IMR-90 (cell line): Measurements from ENCODE around the gene DNAH8. TPM values are rescaled to one million over a fixed set of nuclear protein-coding genes. Genes with fewer than 3 reads are reported as not detected.

Experiments used
- ATAC-seq: fragments of 200-7000 bp; cut with Tn5 transposase; 2 replicates; pipeline ENCODE4 v1.9.1; 2020; ENCODE audit warnings: low read depth, mild to moderate bottlenecking, moderate library complexity
- BruUV-seq: library from RNA; stranded (reverse); fragments of 400-500 nt; replicated peaks from 2 replicates; lab custom pipeline; 2021; lab: Mats Ljungman, UMichigan
- CTCF ChIA-PET: fragments of 300-600 bp; formaldehyde crosslinking; extraction: SDS; loops from one replicate; lab custom pipeline; 2021; ENCODE audit warnings: antibody characterized with exemption; lab: Yijun Ruan, JAX
- POLR2A ChIA-PET: fragments of 300-600 bp; sonication (Branson Sonifier 250); formaldehyde crosslinking; loops from one replicate; lab custom pipeline; 2022; ENCODE audit warnings: antibody characterized with exemption; ENCODE audit not compliant: unreplicated experiment; lab: Charles Lee
- DNase-seq: peaks from one replicate; pipeline ENCODE4 v3.0.0; 2013
- H2AFZ ChIP-seq: replicated peaks from 2 replicates; pipeline ENCODE3; 2013; ENCODE audit warnings: low read length, mild to moderate bottlenecking; ENCODE audit not compliant: poor library complexity
- H2AK5ac ChIP-seq: 2 replicates; pipeline ENCODE4 v1.6.1; 2013; ENCODE audit warnings: low read depth, low read length, inconsistent platforms
- H2AK9ac ChIP-seq: replicated peaks from 2 replicates; pipeline ENCODE3; 2013; ENCODE audit warnings: mild to moderate bottlenecking, low read depth, low read length, moderate library complexity; ENCODE audit not compliant: poor library complexity
- H2BK120ac ChIP-seq: 2 replicates; pipeline ENCODE4 v1.6.1; 2013; ENCODE audit warnings: low read depth, low read length, inconsistent platforms
- H2BK15ac ChIP-seq: 3 replicates; pipeline ENCODE4 v1.6.1; 2013; ENCODE audit warnings: low read depth, low read length, inconsistent platforms
- H2BK20ac ChIP-seq: 2 replicates; pipeline ENCODE4 v1.6.1; 2013; ENCODE audit warnings: low read depth, mild to moderate bottlenecking, inconsistent platforms, low read length, moderate library complexity
- H2BK5ac ChIP-seq: 2 replicates; pipeline ENCODE4 v1.6.1; 2013; ENCODE audit warnings: mild to moderate bottlenecking, low read depth, low read length, inconsistent platforms; ENCODE audit not compliant: poor library complexity, severe bottlenecking
- H3K14ac ChIP-seq: replicated peaks from 2 replicates; pipeline ENCODE4 v1.6.1; 2013; ENCODE audit warnings: low read depth, low read length, inconsistent platforms
- H3K18ac ChIP-seq: 2 replicates; pipeline ENCODE4 v1.6.1; 2013; ENCODE audit warnings: low read depth, low read length, control low read depth
- H3K23ac ChIP-seq: 2 replicates; pipeline ENCODE4 v1.6.1; 2013; ENCODE audit warnings: low read depth, low read length, inconsistent platforms
- H3K27ac ChIP-seq: 2 replicates; pipeline ENCODE4 v1.5.1; 2013; ENCODE audit warnings: mild to moderate bottlenecking, control low read depth, low read length; ENCODE audit not compliant: insufficient read depth
- H3K27me3 ChIP-seq: 2 replicates; pipeline ENCODE4 v1.6.1; 2013; ENCODE audit warnings: low read length; ENCODE audit not compliant: control insufficient read depth, insufficient read depth
- H3K36me3 ChIP-seq: 2 replicates; pipeline ENCODE4 v1.6.1; 2013; ENCODE audit warnings: low read length, mixed read lengths; ENCODE audit not compliant: control insufficient read depth, insufficient read depth
- H3K4ac ChIP-seq: 2 replicates; pipeline ENCODE4 v1.6.1; 2013; ENCODE audit warnings: low read depth, low read length, inconsistent platforms
- H3K4me1 ChIP-seq: 2 replicates; pipeline ENCODE4 v1.6.1; 2013; ENCODE audit warnings: low read length, mixed read lengths; ENCODE audit not compliant: control insufficient read depth, insufficient read depth
- H3K4me2 ChIP-seq: 2 replicates; pipeline ENCODE4 v1.6.1; 2013; ENCODE audit warnings: low read depth, mild to moderate bottlenecking, control low read depth, low read length, moderate library complexity
- H3K4me3 ChIP-seq: 2 replicates; pipeline ENCODE4 v1.5.1; 2013; ENCODE audit warnings: low read depth, mild to moderate bottlenecking, control low read depth, low read length, moderate library complexity; ENCODE audit not compliant: insufficient read depth
- H3K56ac ChIP-seq: 2 replicates; pipeline ENCODE4 v1.6.1; 2013; ENCODE audit warnings: low read length, inconsistent platforms; ENCODE audit not compliant: insufficient read depth; ENCODE audit errors: extremely low read depth
- H3K79me1 ChIP-seq, 2 experiments: 2 replicates each; pipeline ENCODE4 v1.6.1; 2013; ENCODE audit warnings: low read length in 2 of 2, inconsistent platforms in 1 of 2, low read depth in 1 of 2
- H3K9ac ChIP-seq: 2 replicates; pipeline ENCODE4 v1.6.1; 2013; ENCODE audit warnings: low read depth, low read length, control low read depth
- H3K9me1 ChIP-seq: 2 replicates; pipeline ENCODE4 v1.6.1; 2013; ENCODE audit warnings: low read length, inconsistent platforms; ENCODE audit not compliant: insufficient read depth
- H3K9me3 ChIP-seq: 2 replicates; pipeline ENCODE4 v1.6.1; 2013; ENCODE audit warnings: low read length; ENCODE audit not compliant: control insufficient read depth, insufficient read depth
- H4K20me1 ChIP-seq: 2 replicates; pipeline ENCODE4 v1.6.1; 2013; ENCODE audit warnings: low read length, inconsistent platforms; ENCODE audit not compliant: insufficient read depth
- H4K5ac ChIP-seq: 2 replicates; pipeline ENCODE4 v1.6.1; 2013; ENCODE audit warnings: mild to moderate bottlenecking, low read depth, low read length, control low read depth
- H4K8ac ChIP-seq, 2 experiments: 2 replicates each; pipeline ENCODE4 v1.6.1; 2013; ENCODE audit warnings: low read depth in 2 of 2, low read length in 2 of 2, control low read depth in 1 of 2, inconsistent platforms in 1 of 2
- H4K91ac ChIP-seq: 2 replicates; pipeline ENCODE4 v1.6.1; 2013; ENCODE audit warnings: low read depth, low read length, inconsistent platforms; ENCODE audit not compliant: insufficient read depth
- BHLHE40 ChIP-seq: fragments of 150-350 bp; IDR thresholded peaks from 2 replicates; pipeline ENCODE4 v1.6.1; 2016; ENCODE audit warnings: mild to moderate bottlenecking, low read depth, low read length
- CEBPB ChIP-seq: IDR thresholded peaks from 2 replicates; pipeline ENCODE4 v1.6.1; 2012; ENCODE audit warnings: low read depth, low read length, improper control_type of control experiment
- CHD1 ChIP-seq: IDR thresholded peaks from 2 replicates; pipeline ENCODE4 v1.6.1; 2012; ENCODE audit warnings: low read depth, low read length, improper control_type of control experiment
- FOS ChIP-seq: fragments of 150-350 bp; IDR thresholded peaks from 2 replicates; pipeline ENCODE4 v1.6.1; 2016; ENCODE audit warnings: low read depth, low read length
- MAFK ChIP-seq: IDR thresholded peaks from 2 replicates; pipeline ENCODE4 v1.6.1; 2012; ENCODE audit warnings: low read depth, low read length, improper control_type of control experiment
- MAZ ChIP-seq: IDR thresholded peaks from 2 replicates; pipeline ENCODE4 v1.6.1; 2012; ENCODE audit warnings: low read depth, mild to moderate bottlenecking, low read length, improper control_type of control experiment, moderate library complexity, borderline replicate concordance
- MXI1 ChIP-seq: IDR thresholded peaks from 2 replicates; pipeline ENCODE4 v1.6.1; 2012; ENCODE audit warnings: low read depth, mild to moderate bottlenecking, low read length, moderate library complexity, borderline replicate concordance
- NFE2L2 ChIP-seq: fragments of 150-350 bp; IDR thresholded peaks from 2 replicates; pipeline ENCODE4 v1.6.1; 2016; ENCODE audit warnings: low read depth, mild to moderate bottlenecking, low read length
- POLR2A ChIP-seq: IDR thresholded peaks from 2 replicates; pipeline ENCODE4 v1.6.1; 2012; ENCODE audit warnings: mild to moderate bottlenecking, low read depth, low read length
- RAD21 ChIP-seq: IDR thresholded peaks from 2 replicates; pipeline ENCODE4 v1.6.1; 2012; ENCODE audit warnings: low read length, improper control_type of control experiment
- RCOR1 ChIP-seq: IDR thresholded peaks from 2 replicates; pipeline ENCODE4 v1.6.1; 2012; ENCODE audit warnings: mild to moderate bottlenecking, low read length, improper control_type of control experiment; ENCODE audit not compliant: insufficient replicate concordance
- RFX5 ChIP-seq: IDR thresholded peaks from 2 replicates; pipeline ENCODE4 v1.8.0; 2012; ENCODE audit warnings: low read depth, mild to moderate bottlenecking, low read length, moderate library complexity
- SMC3 ChIP-seq: fragments of 150-350 bp; IDR thresholded peaks from 2 replicates; pipeline ENCODE4 v1.6.1; 2016; ENCODE audit warnings: low read depth, mild to moderate bottlenecking, antibody characterized with exemption, low read length, moderate library complexity
- WGBS, 2 experiments: methylation state at CpG; one replicate each; pipeline versions ENCODE4 v1.1.5 to v1.1.7; 2013; ENCODE audit warnings: missing lambda C conversion rate in 2 of 2; ENCODE audit not compliant: insufficient read length in 1 of 2; ENCODE audit errors: extremely low coverage in 2 of 2; 5-methylcytosine and 5-hydroxymethylcytosine counted together
- dilution Hi-C: fragments of 300-500 bp; cut with HindIII; formaldehyde crosslinking; loops from one replicate; pipeline ENCODE4 v1.14.3; 2018; ENCODE audit warnings: low sequenced_read_pairs; ENCODE audit not compliant: unreplicated experiment
- in situ Hi-C: fragments of 300-500 bp; cut with MboI; formaldehyde crosslinking; loops from 3 replicates; pipeline ENCODE4 v1.14.3; 2019; ENCODE audit warnings: low sequenced_read_pairs, inconsistent platforms, mixed read lengths
- intact Hi-C: fragments of 100-400 bp; cut with micrococcal nuclease; formaldehyde crosslinking; loops from 2 replicates; pipeline ENCODE4 v1.10.0; 2022
- polyA plus RNA-seq, 3 experiments: library from polyadenylated mRNA; depleted of rRNA; stranded (reverse); fragments of >200 nt; gene quantifications; 2 replicates each; pipeline ENCODE4 v1.2.3, GENCODE V29; 2012; ENCODE audit warnings: low replicate concordance in 1 of 3
- total RNA-seq: library from RNA; depleted of rRNA; stranded (reverse); fragments of >200 nt; gene quantifications from 2 replicates; pipeline ENCODE4 v1.2.3, GENCODE V29; 2012
- TF ChIP-seq, protein P1 (sequence below): fragments of 150-350 bp; IDR thresholded peaks from 2 replicates; pipeline ENCODE4 v1.6.1; 2017; ENCODE audit warnings: mild to moderate bottlenecking, antibody characterized with exemption, low read length, low read depth
- TF ChIP-seq, protein P2 (sequence below): fragments of 150-350 bp; IDR thresholded peaks from 2 replicates; pipeline ENCODE4 v1.6.1; 2016; ENCODE audit warnings: low read depth, mild to moderate bottlenecking, low read length, moderate library complexity, borderline replicate concordance
- TF ChIP-seq, protein P3 (sequence below): conservative IDR thresholded peaks from 2 replicates; pipeline ENCODE4 v1.5.1; 2012; ENCODE audit warnings: mild to moderate bottlenecking, low read depth, low read length, improper control_type of control experiment

DNAH8 gene
- total and polyA plus RNA-seq, 2 of the 4 experiments (the other 2 are of a cell fraction): not detected

DNA sequence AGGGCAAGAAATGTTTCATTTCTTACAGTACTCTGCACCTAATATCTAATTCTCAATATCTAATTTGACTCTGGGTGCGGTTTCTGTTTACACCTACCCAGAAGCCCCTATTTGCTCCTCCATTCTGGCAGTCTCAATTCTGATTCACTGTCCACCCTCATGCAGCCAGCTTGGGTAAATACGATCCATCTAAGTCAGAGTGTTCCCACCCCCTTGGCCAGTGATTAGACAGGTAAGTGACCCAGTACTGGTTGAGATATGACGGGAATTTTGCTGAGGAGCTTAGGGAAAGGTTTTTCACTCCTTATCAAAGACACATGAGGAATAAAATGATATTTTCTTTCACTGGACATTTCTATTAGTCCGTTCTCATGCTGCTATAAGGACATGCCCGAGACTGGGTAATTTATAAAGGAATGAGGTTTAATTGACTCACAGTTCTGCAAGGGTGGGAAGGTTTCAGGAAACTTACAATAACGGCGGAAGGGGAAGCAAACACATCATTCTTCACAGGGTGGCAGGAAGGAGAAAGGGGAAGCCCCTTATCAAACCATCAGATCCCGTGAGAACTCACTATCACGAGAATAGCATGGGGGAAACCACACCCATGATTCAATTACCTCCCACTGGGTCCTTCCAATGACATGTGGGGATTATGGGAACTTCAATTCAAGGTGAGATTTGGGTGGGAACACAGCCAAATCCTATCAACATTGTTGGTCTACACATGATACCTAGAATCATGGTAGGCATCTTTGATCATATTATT is 41.5 kb upstream of the DNAH8 start:
- H2BK5ac ChIP-seq: no peak overlapping the region
- no peaks in the 10 kb centered on the region for H4K20me1 ChIP-seq
- peaks cover 6% of the 10 kb centered on the region for H3K36me3 ChIP-seq
- no peak overlapping the region for H2BK20ac ChIP-seq
- H3K4me1 ChIP-seq: no peaks in the 10 kb centered on the region
- ATAC-seq (no peak), DNase-seq (no peak)
- no peak overlapping the region for H2BK120ac ChIP-seq
- CTCF ChIA-PET: no interaction called here
- TF ChIP-seq FOS (no peak), SMC3 (no peak), MXI1 (no peak), POLR2A (no peak), RFX5 (no peak), CEBPB (no peak), BHLHE40 (no peak), CHD1 (no peak), MAFK (no peak), NFE2L2 (no peak), RCOR1 (no peak), RAD21 (no peak), MAZ (no peak)
- TF ChIP-seq, protein P1, sequence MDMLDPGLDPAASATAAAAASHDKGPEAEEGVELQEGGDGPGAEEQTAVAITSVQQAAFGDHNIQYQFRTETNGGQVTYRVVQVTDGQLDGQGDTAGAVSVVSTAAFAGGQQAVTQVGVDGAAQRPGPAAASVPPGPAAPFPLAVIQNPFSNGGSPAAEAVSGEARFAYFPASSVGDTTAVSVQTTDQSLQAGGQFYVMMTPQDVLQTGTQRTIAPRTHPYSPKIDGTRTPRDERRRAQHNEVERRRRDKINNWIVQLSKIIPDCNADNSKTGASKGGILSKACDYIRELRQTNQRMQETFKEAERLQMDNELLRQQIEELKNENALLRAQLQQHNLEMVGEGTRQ: no peak
- TF ChIP-seq, protein P2, sequence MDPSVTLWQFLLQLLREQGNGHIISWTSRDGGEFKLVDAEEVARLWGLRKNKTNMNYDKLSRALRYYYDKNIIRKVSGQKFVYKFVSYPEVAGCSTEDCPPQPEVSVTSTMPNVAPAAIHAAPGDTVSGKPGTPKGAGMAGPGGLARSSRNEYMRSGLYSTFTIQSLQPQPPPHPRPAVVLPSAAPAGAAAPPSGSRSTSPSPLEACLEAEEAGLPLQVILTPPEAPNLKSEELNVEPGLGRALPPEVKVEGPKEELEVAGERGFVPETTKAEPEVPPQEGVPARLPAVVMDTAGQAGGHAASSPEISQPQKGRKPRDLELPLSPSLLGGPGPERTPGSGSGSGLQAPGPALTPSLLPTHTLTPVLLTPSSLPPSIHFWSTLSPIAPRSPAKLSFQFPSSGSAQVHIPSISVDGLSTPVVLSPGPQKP: no peak
- TF ChIP-seq, protein P3, sequence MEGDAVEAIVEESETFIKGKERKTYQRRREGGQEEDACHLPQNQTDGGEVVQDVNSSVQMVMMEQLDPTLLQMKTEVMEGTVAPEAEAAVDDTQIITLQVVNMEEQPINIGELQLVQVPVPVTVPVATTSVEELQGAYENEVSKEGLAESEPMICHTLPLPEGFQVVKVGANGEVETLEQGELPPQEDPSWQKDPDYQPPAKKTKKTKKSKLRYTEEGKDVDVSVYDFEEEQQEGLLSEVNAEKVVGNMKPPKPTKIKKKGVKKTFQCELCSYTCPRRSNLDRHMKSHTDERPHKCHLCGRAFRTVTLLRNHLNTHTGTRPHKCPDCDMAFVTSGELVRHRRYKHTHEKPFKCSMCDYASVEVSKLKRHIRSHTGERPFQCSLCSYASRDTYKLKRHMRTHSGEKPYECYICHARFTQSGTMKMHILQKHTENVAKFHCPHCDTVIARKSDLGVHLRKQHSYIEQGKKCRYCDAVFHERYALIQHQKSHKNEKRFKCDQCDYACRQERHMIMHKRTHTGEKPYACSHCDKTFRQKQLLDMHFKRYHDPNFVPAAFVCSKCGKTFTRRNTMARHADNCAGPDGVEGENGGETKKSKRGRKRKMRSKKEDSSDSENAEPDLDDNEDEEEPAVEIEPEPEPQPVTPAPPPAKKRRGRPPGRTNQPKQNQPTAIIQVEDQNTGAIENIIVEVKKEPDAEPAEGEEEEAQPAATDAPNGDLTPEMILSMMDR: no peak
- no peak overlapping the region for H2BK15ac ChIP-seq
- no peak overlapping the region for H3K9ac ChIP-seq
- H3K9me3 ChIP-seq: no peaks in the 10 kb centered on the region
- no peaks in the 10 kb centered on the region for H3K79me1 ChIP-seq
- no peak overlapping the region for H3K27ac ChIP-seq
- H3K18ac ChIP-seq: no peak overlapping the region
- no peaks in the 10 kb centered on the region for H3K9me1 ChIP-seq
- H3K4me3 ChIP-seq: no peak overlapping the region
- H3K27me3 ChIP-seq: no peaks in the 10 kb centered on the region
- POLR2A ChIA-PET: no interaction called here
- BruUV-seq: no TSS peak
- H3K4me2 ChIP-seq: no peak overlapping the region
- H3K23ac ChIP-seq: no peak overlapping the region
- no peak overlapping the region for H3K14ac ChIP-seq
- intact Hi-C loops: loop anchor here (5.0 kb wide), 4 partner anchors 101 to 976 kb away; partner anchors contain the start of gene MDGA1
- H2AK9ac ChIP-seq: no peak overlapping the region
- no peak overlapping the region for H2AFZ ChIP-seq
- no peak overlapping the region for H4K91ac ChIP-seq
- no peak overlapping the region for H3K4ac ChIP-seq
- WGBS, 2 experiments: no CpG with 5 or more reads among the region's 9 CpGs
- dilution Hi-C loops: no loop called here
- no peak overlapping the region for H4K8ac ChIP-seq
- no peak overlapping the region for H4K5ac ChIP-seq
- in situ Hi-C loops: no loop called here
- no peak overlapping the region for H3K56ac ChIP-seq
- H2AK5ac ChIP-seq: no peak overlapping the region
